ENCODE data around the gene EEFSEC.

Gene EEFSEC

DNA sequence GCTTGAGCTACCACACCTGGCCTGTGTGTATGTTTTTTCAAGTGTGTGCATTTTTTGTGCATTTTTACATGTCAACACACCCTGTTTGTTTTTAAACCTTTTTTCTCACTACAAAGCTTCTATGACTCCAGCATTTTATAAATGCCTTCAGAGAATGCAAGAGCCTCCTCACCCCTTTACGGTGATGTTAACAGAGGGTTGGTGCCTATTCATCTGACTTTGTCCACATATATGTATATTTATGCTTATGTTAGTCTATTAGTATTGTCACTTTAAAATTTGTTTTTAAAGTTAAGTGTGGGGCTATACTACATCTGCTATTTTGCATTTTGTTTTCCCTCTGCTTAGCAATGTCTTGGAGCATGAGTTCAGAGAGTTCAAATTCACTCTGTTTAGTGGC, 45.8 kb downstream of the EEFSEC start:
- Histone ChIP-seq H3K27ac (ENCODE audit: low read length) (no peak overlapping the region), H3K9ac (ENCODE audit: low read length) (no peak overlapping the region), H3K4me1 (ENCODE audit: low read length) (no peaks in the 10 kb centered on the region), H3K27me3 (replicated peaks; ENCODE audit: insufficient read depth, low read length) (no peaks in the 10 kb centered on the region), H3K79me2 (ENCODE audit: low read length) (no peaks in the 10 kb centered on the region), H3K36me3 (replicated peaks; ENCODE audit: insufficient read depth, low read length) (no peaks in the 10 kb centered on the region), H3K4me3 (ENCODE audit: low read length) (no peak overlapping the region), H3F3A (ENCODE audit: insufficient read depth, low read length) (no peaks in the 10 kb centered on the region), H3K4me2 (ENCODE audit: low read depth, low read length) (no peak overlapping the region), H3K9me2 (replicated peaks; ENCODE audit: insufficient read depth, low read length) (no peaks in the 10 kb centered on the region), H3K9me3 (replicated peaks; ENCODE audit: insufficient read depth, low read length) (no peaks in the 10 kb centered on the region), H4K20me1 (ENCODE audit: insufficient read depth, low read length) (peaks cover 3% of the 10 kb centered on the region; the same call in 1 of the 2 replicates), H2AFZ (ENCODE audit: low read length) (no peak overlapping the region)
- no peak for DNase-seq
- TF ChIP-seq EZH2 (optimal IDR thresholded peaks at IDR 0.05; ENCODE audit: low read depth, low read length) (no peak), EZH2phosphoT487 (IDR thresholded peaks at IDR 0.05; ENCODE audit: low read length) (no peak)

- Histone ChIP-seq H3K9ac (ENCODE audit: low read length) (no peak overlapping the region), H3K27me3 (replicated peaks; ENCODE audit: insufficient read depth, low read length) (no peaks in the 10 kb centered on the region), H3K9me3 (replicated peaks; ENCODE audit: insufficient read depth, low read length) (no peaks in the 10 kb centered on the region), H3K4me1 (ENCODE audit: low read length) (no peaks in the 10 kb centered on the region), H3K36me3 (replicated peaks; ENCODE audit: insufficient read depth, low read length) (no peaks in the 10 kb centered on the region), H3K9me2 (replicated peaks; ENCODE audit: insufficient read depth, low read length) (no peaks in the 10 kb centered on the region), H4K20me1 (ENCODE audit: insufficient read depth, low read length) (peaks cover 3% of the 10 kb centered on the region; the same call in 1 of the 2 replicates), H3K27ac (ENCODE audit: low read length) (no peak overlapping the region), H3K79me2 (ENCODE audit: low read length) (no peaks in the 10 kb centered on the region), H3K4me2 (ENCODE audit: low read depth, low read length) (no peak overlapping the region), H3K4me3 (ENCODE audit: low read length) (no peak overlapping the region), H2AFZ (ENCODE audit: low read length) (no peak overlapping the region), H3F3A (ENCODE audit: insufficient read depth, low read length) (no peaks in the 10 kb centered on the region)
- no peak for DNase-seq
- TF ChIP-seq EZH2 (optimal IDR thresholded peaks at IDR 0.05; ENCODE audit: low read depth, low read length) = no peak
Measured at GRCh38 chr3:128201158-128201755, 48.0 kb downstream of the EEFSEC start.

- Histone ChIP-seq H3K27ac (ENCODE audit: low read length) (no peak overlapping the region), H3K27me3 (replicated peaks; ENCODE audit: insufficient read depth, low read length) (no peaks in the 10 kb centered on the region), H3K4me1 (ENCODE audit: low read length) (no peaks in the 10 kb centered on the region), H3K9me3 (replicated peaks; ENCODE audit: insufficient read depth, low read length) (no peaks in the 10 kb centered on the region), H2AFZ (ENCODE audit: low read length) (no peak overlapping the region), H3K79me2 (ENCODE audit: low read length) (peaks cover 3% of the 10 kb centered on the region; the same call in 1 of the 2 replicates), H3K4me2 (ENCODE audit: low read depth, low read length) (no peak overlapping the region), H4K20me1 (ENCODE audit: insufficient read depth, low read length) (peaks cover 3% of the 10 kb centered on the region; the same call in 1 of the 2 replicates), H3K9me2 (replicated peaks; ENCODE audit: insufficient read depth, low read length) (no peaks in the 10 kb centered on the region), H3K4me3 (ENCODE audit: low read length) (no peak overlapping the region), H3K9ac (ENCODE audit: low read length) (no peak overlapping the region), H3F3A (ENCODE audit: insufficient read depth, low read length) (no peaks in the 10 kb centered on the region), H3K36me3 (replicated peaks; ENCODE audit: insufficient read depth, low read length) (no peaks in the 10 kb centered on the region)
- DNase-seq = no peak
- TF ChIP-seq EZH2 (optimal IDR thresholded peaks at IDR 0.05; ENCODE audit: low read depth, low read length) (no peak), CTCF (IDR thresholded peaks at IDR 0.05; ENCODE audit: low read length) (no peak), EZH2phosphoT487 (IDR thresholded peaks at IDR 0.05; ENCODE audit: low read length) (no peak)
Measured at GRCh38 chr3:128203169-128203568, 49.9 kb downstream of the EEFSEC start.

DNA sequence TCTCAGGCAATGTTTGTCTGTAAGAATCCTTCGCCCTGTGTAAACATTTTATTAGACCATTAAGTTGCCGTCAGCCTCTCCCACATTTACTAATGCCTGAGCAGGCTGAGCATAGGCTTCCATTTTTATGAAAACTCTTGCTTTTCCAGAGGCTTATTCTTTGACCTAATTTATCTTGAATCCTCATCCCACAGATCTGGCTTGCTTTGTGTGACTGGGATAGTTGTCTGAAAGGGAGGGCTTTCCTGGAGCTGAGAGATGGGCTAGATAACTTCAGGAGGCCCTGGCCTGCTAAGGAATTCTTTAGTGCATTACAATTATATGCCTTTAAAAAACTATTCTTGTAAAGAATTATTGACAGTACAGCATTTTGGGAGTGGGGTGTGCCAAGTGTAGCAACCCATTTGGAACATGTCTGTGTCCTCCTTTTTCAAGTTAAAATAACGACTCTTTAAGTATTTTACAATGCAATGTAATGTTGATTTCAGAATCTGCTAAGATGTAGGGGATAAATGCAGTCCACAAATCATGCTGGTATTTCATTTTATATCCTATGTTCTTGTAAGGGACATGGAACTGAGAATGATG, 52.4 kb downstream of the EEFSEC start:
- Histone ChIP-seq H3K9me3 (replicated peaks; ENCODE audit: insufficient read depth, low read length) (no peaks in the 10 kb centered on the region), H3K4me1 (ENCODE audit: low read length) (no peaks in the 10 kb centered on the region), H3K27me3 (replicated peaks; ENCODE audit: insufficient read depth, low read length) (no peaks in the 10 kb centered on the region), H3K4me3 (ENCODE audit: low read length) (no peak overlapping the region), H3K27ac (ENCODE audit: low read length) (no peak overlapping the region), H4K20me1 (ENCODE audit: insufficient read depth, low read length) (peaks cover 3% of the 10 kb centered on the region; the same call in 1 of the 2 replicates), H2AFZ (ENCODE audit: low read length) (no peak overlapping the region), H3K79me2 (ENCODE audit: low read length) (peaks cover 11% of the 10 kb centered on the region; the same call in 1 of the 2 replicates), H3F3A (ENCODE audit: insufficient read depth, low read length) (no peaks in the 10 kb centered on the region), H3K9me2 (replicated peaks; ENCODE audit: insufficient read depth, low read length) (no peaks in the 10 kb centered on the region), H3K36me3 (replicated peaks; ENCODE audit: insufficient read depth, low read length) (no peaks in the 10 kb centered on the region), H3K9ac (ENCODE audit: low read length) (no peak overlapping the region), H3K4me2 (ENCODE audit: low read depth, low read length) (no peak overlapping the region)
- TF ChIP-seq EZH2phosphoT487 (IDR thresholded peaks at IDR 0.05; ENCODE audit: low read length) = no peak
- TF ChIP-seq EZH2 (optimal IDR thresholded peaks at IDR 0.05; ENCODE audit: low read depth, low read length) = no peak
- TF ChIP-seq CTCF (IDR thresholded peaks at IDR 0.05; ENCODE audit: low read length) = no peak
- no peak for DNase-seq

All from MM.1S (cell line).